Fibroblast of villous mesenchyme (primary cell): ENCODE measurements around the gene RND3. TPM values are rescaled to one million over a fixed set of nuclear protein-coding genes. Genes with fewer than 3 reads are reported as not detected.

Source experiments
- DNase-seq: peaks from one replicate; pipeline ENCODE4 v3.0.0-alpha.2; 2010; ENCODE audit warnings: low read depth
- H3K4me3 ChIP-seq: 2 replicates; pipeline ENCODE4 v1.5.1; 2011; ENCODE audit warnings: low read depth, mild to moderate bottlenecking, low read length
- total RNA-seq: library from RNA; depleted of rRNA; stranded (reverse); fragments of >200 nt; gene quantifications from 2 replicates; pipeline ENCODE4 v1.2.3, GENCODE V29; 2012
- TF ChIP-seq, protein P1 (sequence below): IDR thresholded peaks from 2 replicates; pipeline ENCODE4 v1.5.1; 2012; ENCODE audit warnings: low read depth, mild to moderate bottlenecking, low read length; ENCODE audit not compliant: insufficient read depth

Gene RND3
- total RNA-seq, 1 donor, result 1,266 TPM

DNA sequence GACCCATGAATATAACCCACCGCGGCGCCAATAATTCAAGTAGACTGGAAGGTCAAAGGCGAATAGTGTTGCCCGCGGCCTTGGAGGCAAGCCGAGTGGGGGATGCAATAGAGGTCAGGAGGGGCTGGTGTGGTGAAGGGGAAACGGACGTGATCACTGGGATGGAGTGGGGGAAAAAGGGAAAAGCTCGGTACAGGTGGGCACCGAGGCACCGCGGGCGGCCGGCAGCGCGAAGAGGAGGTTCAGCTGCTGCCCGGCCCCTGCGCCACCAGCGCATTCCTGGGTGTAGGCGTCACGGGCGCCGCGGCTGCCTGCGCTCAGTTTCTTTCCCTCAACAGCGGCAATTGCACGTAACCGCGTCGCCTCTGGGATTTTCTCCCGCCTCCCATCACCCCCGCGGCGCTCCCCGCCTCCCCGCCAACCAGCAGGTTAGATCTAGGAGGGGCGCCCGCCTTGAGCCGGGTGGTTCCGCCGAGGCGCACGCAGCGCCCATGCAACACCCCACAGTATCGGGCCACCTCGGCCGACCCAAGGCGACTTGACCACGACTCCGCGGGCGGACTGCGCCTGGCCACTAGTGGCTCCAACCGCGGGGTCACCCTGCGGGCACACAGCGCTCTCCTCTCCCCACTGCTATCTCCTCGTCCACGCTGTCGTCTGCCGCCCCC, 1.5 kb downstream of the RND3 start:
- peak overlapping the region; percentile 100 for H3K4me3 ChIP-seq
- peak; percentile 76 for DNase-seq
- TF ChIP-seq, protein P1, sequence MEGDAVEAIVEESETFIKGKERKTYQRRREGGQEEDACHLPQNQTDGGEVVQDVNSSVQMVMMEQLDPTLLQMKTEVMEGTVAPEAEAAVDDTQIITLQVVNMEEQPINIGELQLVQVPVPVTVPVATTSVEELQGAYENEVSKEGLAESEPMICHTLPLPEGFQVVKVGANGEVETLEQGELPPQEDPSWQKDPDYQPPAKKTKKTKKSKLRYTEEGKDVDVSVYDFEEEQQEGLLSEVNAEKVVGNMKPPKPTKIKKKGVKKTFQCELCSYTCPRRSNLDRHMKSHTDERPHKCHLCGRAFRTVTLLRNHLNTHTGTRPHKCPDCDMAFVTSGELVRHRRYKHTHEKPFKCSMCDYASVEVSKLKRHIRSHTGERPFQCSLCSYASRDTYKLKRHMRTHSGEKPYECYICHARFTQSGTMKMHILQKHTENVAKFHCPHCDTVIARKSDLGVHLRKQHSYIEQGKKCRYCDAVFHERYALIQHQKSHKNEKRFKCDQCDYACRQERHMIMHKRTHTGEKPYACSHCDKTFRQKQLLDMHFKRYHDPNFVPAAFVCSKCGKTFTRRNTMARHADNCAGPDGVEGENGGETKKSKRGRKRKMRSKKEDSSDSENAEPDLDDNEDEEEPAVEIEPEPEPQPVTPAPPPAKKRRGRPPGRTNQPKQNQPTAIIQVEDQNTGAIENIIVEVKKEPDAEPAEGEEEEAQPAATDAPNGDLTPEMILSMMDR, result no peak

DNA sequence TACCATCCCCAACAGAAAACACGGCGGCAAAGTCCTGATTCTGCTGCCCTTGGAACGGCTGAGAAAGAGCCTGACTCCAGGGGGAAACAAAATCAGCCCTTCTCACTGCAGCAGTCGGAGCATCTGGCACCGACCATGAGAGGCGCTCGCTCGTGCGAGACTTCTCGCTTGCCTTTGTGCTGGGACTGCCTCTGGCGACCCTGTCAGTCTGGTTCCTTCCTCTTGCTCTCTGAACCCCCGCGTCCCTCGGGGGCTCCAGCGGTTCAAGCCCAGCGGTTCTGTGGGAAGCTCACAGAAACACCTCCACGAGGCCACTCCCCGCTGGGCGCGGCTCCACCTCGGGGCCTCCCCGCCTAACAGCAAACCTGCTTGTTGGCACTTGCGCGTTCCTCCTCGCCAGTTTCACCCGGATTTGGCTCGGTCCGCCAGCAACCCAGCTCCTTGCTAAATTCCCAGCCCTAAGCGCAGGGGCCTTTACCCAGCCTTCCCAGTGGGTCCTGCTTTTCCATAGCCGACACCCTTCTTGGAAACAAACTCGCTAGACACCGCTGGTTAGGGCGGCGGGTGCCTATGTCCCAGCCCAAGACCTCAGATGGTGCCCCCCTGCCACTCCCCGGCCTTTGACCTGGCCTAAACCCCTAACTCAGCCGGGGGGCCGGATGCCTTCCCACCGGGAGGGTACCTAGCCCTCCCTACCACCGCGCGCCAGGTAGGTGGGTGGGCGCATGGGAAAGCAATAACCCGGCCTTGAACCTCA, 2.2 kb downstream of the RND3 start:
- DNase-seq, result peak; percentile 67
- peak overlapping the region; percentile 100 for H3K4me3 ChIP-seq
- TF ChIP-seq, protein P1, result peak; percentile 15

DNA sequence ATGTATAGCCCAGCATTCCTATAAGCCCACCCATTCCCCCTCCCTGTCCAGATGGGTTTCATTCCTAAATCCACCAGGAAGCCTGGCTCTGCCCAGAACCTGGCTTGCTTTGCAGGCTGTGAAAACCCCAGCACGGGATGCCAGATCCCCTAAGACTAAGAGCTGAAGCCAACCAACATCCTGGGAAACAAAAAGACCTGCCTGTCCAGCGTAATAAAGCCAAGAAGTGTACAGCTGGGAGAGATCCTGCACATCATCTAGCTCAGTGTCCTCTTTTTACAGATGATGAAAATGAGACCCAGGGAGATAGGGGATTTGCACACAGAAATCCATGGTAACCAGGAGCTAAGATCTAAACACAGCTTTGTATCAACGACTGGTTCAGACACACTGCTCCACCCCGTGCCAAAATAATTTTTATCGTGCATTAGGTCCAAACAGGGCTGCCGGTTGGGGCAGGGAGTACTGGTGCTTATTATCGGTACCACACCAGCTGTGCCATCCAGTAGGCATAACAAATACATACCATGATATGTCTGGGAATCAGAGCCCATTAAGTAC, 2.9 kb downstream of the RND3 start:
- H3K4me3 ChIP-seq, result peak overlapping the region; percentile 100
- peak; percentile 61 for DNase-seq
- TF ChIP-seq, protein P1, result no peak

DNA sequence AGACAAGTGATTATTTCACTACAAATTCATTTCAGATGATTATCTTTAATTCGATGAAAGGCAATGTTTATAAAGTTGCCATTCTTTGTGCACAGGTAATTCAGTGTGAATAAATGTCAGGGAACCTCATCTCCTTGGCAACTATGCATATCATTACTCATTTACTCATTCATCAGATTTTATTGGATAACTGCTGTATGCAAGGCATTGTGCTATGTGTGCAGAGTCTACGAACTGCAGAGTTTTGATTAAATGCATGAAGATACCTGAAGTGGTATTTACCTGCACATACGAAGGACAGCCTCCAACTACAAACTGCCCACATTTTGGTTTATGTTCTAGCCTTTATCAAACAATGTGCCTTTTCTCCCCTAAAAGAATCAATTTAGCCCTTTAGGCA, 3.5 kb downstream of the RND3 start:
- peak overlapping the region; percentile 100 for H3K4me3 ChIP-seq
- peak; percentile 26 for DNase-seq
- TF ChIP-seq, protein P1, result no peak

DNA sequence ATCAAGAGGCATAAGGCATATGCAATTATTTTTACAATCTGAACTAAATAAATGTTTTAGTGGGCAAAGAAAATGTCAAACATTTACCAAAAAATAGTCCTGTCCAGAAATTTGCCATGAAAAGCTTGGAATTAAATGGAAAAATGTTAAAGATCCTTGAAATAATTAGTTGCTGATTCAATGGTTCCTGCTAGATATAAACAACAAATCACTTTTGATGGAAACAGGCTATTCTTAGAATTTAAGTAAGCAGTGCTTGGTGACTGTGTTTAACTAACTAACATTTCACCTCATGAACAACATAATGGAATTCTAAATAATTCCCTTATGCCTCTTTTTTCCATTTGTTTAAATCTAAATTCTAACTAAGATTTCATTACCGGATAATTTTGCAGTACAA, 3.9 kb downstream of the RND3 start:
- TF ChIP-seq, protein P1, result no peak
- DNase-seq, result no peak
- peak overlapping the region; percentile 100 for H3K4me3 ChIP-seq

DNA sequence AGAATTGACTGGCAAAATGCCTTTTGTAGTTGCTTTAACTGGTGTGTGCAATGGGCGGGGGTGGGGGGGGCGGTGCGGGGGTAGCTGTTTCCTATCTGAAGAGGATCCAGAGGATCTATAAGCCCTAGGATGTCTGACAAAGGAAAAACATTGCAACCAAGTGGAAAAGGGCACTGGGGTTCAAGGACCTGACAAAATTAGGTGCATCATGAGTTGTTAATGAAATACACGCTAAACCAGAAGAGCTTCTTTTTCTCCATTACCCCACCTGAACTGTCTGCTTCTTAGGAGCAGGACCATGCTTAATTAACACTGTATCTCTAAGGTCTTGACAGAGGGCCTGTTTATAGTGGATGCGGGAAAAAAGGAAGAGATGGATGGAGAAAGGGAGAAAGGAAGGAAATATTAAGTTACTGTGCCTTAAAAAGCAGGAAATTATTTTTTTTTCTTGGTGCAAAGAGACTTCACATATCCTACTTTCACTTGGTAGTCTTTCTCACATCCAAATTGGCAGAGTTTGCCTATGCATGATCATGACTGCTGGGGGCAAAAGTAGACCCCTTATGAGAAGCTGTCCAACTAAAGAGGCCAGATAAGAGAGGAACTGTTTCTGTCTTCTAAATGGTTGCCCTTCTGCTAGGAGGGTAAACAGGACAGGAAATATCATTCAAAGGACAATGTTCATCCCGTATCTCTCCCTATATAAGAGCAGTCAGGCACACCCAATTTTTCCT, 4.6 kb downstream of the RND3 start:
- H3K4me3 ChIP-seq, result peak overlapping the region; percentile 100
- TF ChIP-seq, protein P1, result no peak
- DNase-seq, result peak; percentile 38
